H1 (cell line): ENCODE results near the gene PSMD6. TPM values are rescaled to one million over a fixed set of nuclear protein-coding genes. Genes with fewer than 3 reads are reported as not detected.

Experiments used
- CTCF ChIA-PET: fragments of 300-600 bp; sonication (Branson Sonifier 250); formaldehyde crosslinking; loops from one replicate; lab custom pipeline; 2021; ENCODE audit not compliant: partially characterized antibody; lab: Charles Lee
- POLR2A ChIA-PET: fragments of 300-600 bp; sonication (Branson Sonifier 250); formaldehyde crosslinking; loops from one replicate; lab custom pipeline; 2021; ENCODE audit warnings: inconsistent platforms; ENCODE audit not compliant: partially characterized antibody; lab: Charles Lee
- DNase-seq, 2 experiments: peaks; one replicate each; pipeline versions ENCODE4 v3.0.0 to v3.0.0-alpha.2; 2010 to 2022; ENCODE audit warnings: low spot score in 2 of 2, low read depth in 1 of 2, mixed read lengths in 1 of 2
- FAIRE-seq: peaks from 2 replicates; lab custom pipeline; 2011; peaks lifted over from hg19 to GRCh38; lab: Jason Lieb, UNC
- H2AFZ ChIP-seq: 2 replicates; pipeline ENCODE4 v1.8.1; 2012; ENCODE audit warnings: low read length, inconsistent platforms
- H2AK5ac ChIP-seq: 2 replicates; pipeline ENCODE4 v1.6.1; 2013; ENCODE audit warnings: low read depth, low read length
- H2BK120ac ChIP-seq: replicated peaks from 2 replicates; pipeline ENCODE3; 2013; ENCODE audit warnings: low read depth, low read length, inconsistent platforms
- H2BK12ac ChIP-seq: 2 replicates; pipeline ENCODE4 v1.6.1; 2013; ENCODE audit warnings: low read depth, low read length
- H2BK15ac ChIP-seq: 2 replicates; pipeline ENCODE4 v1.6.1; 2013; ENCODE audit warnings: low read length
- H2BK20ac ChIP-seq: 2 replicates; pipeline ENCODE4 v1.6.1; 2013; ENCODE audit warnings: low read length
- H2BK5ac ChIP-seq: 2 replicates; pipeline ENCODE4 v1.6.1; 2013; ENCODE audit warnings: low read depth, low read length
- H3K14ac ChIP-seq: 2 replicates; pipeline ENCODE4 v1.6.1; 2013; ENCODE audit warnings: inconsistent platforms; ENCODE audit not compliant: insufficient read length
- H3K18ac ChIP-seq: 2 replicates; pipeline ENCODE4 v1.6.1; 2013; ENCODE audit warnings: low read length; ENCODE audit errors: extremely low read depth
- H3K23ac ChIP-seq: 2 replicates; pipeline ENCODE4 v1.6.1; 2013; ENCODE audit warnings: inconsistent platforms; ENCODE audit not compliant: insufficient read length
- H3K23me2 ChIP-seq: 2 replicates; pipeline ENCODE4 v1.6.1; 2013; ENCODE audit warnings: low read depth, low read length
- H3K27ac ChIP-seq: 2 replicates; pipeline ENCODE4 v1.6.1; 2011; ENCODE audit warnings: low read depth, low read length, inconsistent platforms
- H3K27me3 ChIP-seq, 4 experiments: replicated peaks in 1 of 4; 1 replicate in 1 of 4; 2 replicates in 3 of 4; pipeline versions ENCODE4 v1.6.1 to v1.8.1; 2011 to 2013; ENCODE audit warnings: low read length in 3 of 4, mild to moderate bottlenecking in 3 of 4, inconsistent platforms in 2 of 4, mixed read lengths in 2 of 4, moderate library complexity in 1 of 4; ENCODE audit not compliant: control insufficient read depth in 3 of 4, insufficient read depth in 3 of 4; ENCODE audit errors: extremely low read depth in 1 of 4
- H3K36me3 ChIP-seq, 4 experiments: 2 replicates each; pipeline versions ENCODE4 v1.6.1 to v1.8.1; 2011 to 2013; ENCODE audit warnings: mild to moderate bottlenecking in 4 of 4, low read length in 3 of 4, moderate library complexity in 2 of 4, control low read depth in 1 of 4, inconsistent platforms in 1 of 4; ENCODE audit not compliant: insufficient read depth in 4 of 4, control insufficient read depth in 2 of 4
- H3K4ac ChIP-seq: replicated peaks from 2 replicates; pipeline ENCODE3; 2013; ENCODE audit warnings: low read length, low read depth, mixed read lengths, inconsistent platforms; ENCODE audit not compliant: insufficient read length
- H3K4me1 ChIP-seq, 4 experiments: replicated peaks in 1 of 4; 1 replicate in 1 of 4; 2 replicates in 3 of 4; pipeline versions ENCODE4 v1.6.1 to v1.8.1; 2011 to 2013; ENCODE audit warnings: low read length in 3 of 4, inconsistent platforms in 2 of 4, mixed read lengths in 1 of 4; ENCODE audit not compliant: insufficient read depth in 4 of 4, control insufficient read depth in 3 of 4
- H3K4me2 ChIP-seq, 2 experiments: 2 replicates each; pipeline versions ENCODE4 v1.6.1 to v1.8.1; 2011 to 2013; ENCODE audit warnings: low read depth in 2 of 2, low read length in 2 of 2, control low read depth in 1 of 2, inconsistent platforms in 1 of 2, mild to moderate bottlenecking in 1 of 2; ENCODE audit not compliant: insufficient read depth in 1 of 2
- H3K4me3 ChIP-seq, 4 experiments: fragments of 200-600, 300-600 bp in 1 of 4; sonication (generic), shearing (Covaris generic), sonication (Bioruptor Twin) in 1 of 4; 2 replicates each; pipeline versions ENCODE4 v1.5.1 to v1.8.1; 2011 to 2016; ENCODE audit warnings: low read length in 4 of 4, low read depth in 3 of 4, control low read depth in 2 of 4, inconsistent platforms in 2 of 4, mild to moderate bottlenecking in 2 of 4, mixed read lengths in 1 of 4, moderate library complexity in 1 of 4; ENCODE audit not compliant: insufficient read depth in 2 of 4; ENCODE audit errors: extremely low read depth in 1 of 4
- H3K56ac ChIP-seq: replicated peaks from 2 replicates; pipeline ENCODE3; 2013; ENCODE audit warnings: low read depth, mild to moderate bottlenecking, mixed read lengths, low read length, inconsistent platforms; ENCODE audit not compliant: insufficient read length
- H3K79me1 ChIP-seq: 2 replicates; pipeline ENCODE4 v1.6.1; 2013; ENCODE audit warnings: low read depth, low read length, control low read depth
- H3K79me2 ChIP-seq, 2 experiments: 2 replicates each; pipeline versions ENCODE4 v1.6.1 to v1.8.1; 2012 to 2013; ENCODE audit warnings: low read length in 2 of 2, mild to moderate bottlenecking in 2 of 2, inconsistent platforms in 1 of 2; ENCODE audit not compliant: insufficient read depth in 2 of 2, control insufficient read depth in 1 of 2
- H3K9ac ChIP-seq, 4 experiments: replicated peaks in 1 of 4; 1 replicate in 1 of 4; 2 replicates in 3 of 4; pipeline versions ENCODE4 v1.6.1 to v1.8.1; 2011 to 2013; ENCODE audit warnings: low read depth in 3 of 4, low read length in 3 of 4, control low read depth in 2 of 4, mild to moderate bottlenecking in 2 of 4, moderate library complexity in 2 of 4, inconsistent platforms in 1 of 4; ENCODE audit errors: extremely low read depth in 1 of 4
- H3K9me3 ChIP-seq, 2 experiments: 2 replicates each; pipeline versions ENCODE4 v1.6.1 to v1.8.1; 2012 to 2013; ENCODE audit warnings: mild to moderate bottlenecking in 2 of 2, moderate library complexity in 2 of 2, control low read depth in 1 of 2, inconsistent platforms in 1 of 2, low read depth in 1 of 2, low read length in 1 of 2, mixed read lengths in 1 of 2; ENCODE audit not compliant: insufficient read depth in 2 of 2
- H4K20me1 ChIP-seq, 2 experiments: replicated peaks in 1 of 2; 2 replicates each; pipeline versions ENCODE3 to v1.8.1; 2011 to 2013; ENCODE audit warnings: inconsistent platforms in 2 of 2, low read length in 2 of 2, mild to moderate bottlenecking in 1 of 2; ENCODE audit not compliant: insufficient read depth in 2 of 2, control insufficient read depth in 1 of 2
- H4K5ac ChIP-seq: 2 replicates; pipeline ENCODE4 v1.6.1; 2013; ENCODE audit warnings: low read length, low read depth, mixed read lengths, inconsistent platforms; ENCODE audit not compliant: insufficient read length
- H4K8ac ChIP-seq: 2 replicates; pipeline ENCODE4 v1.8.0; 2013; ENCODE audit warnings: mild to moderate bottlenecking, moderate library complexity, low read length, inconsistent platforms; ENCODE audit not compliant: insufficient read depth; ENCODE audit errors: extremely low read depth
- H4K91ac ChIP-seq: replicated peaks from 2 replicates; pipeline ENCODE3; 2013; ENCODE audit warnings: low read length, mixed read lengths, inconsistent platforms; ENCODE audit not compliant: insufficient read length
- ASH2L ChIP-seq: fragments of 200-600, 300-600 bp; sonication (generic); IDR thresholded peaks from one replicate; pipeline ENCODE4 v1.7.1; 2017; ENCODE audit warnings: low read length
- CBX5 ChIP-seq: fragments of 300-800, 300-1000 bp; sonication (generic); IDR thresholded peaks from 2 replicates; pipeline ENCODE4 v1.7.1; 2016; ENCODE audit warnings: antibody characterized with exemption, low read length, low read depth
- CEBPB ChIP-seq: IDR thresholded peaks from 2 replicates; pipeline ENCODE4 v1.6.1; 2012; ENCODE audit warnings: low read depth, low read length
- EZH2 ChIP-seq: fragments of 200-600 bp; sonication (generic); IDR thresholded peaks from 2 replicates; pipeline ENCODE4 v1.7.1; 2012; ENCODE audit warnings: low read depth, mild to moderate bottlenecking, moderate library complexity, low read length, inconsistent platforms; ENCODE audit not compliant: severe bottlenecking
- GTF2F1 ChIP-seq: IDR thresholded peaks from 2 replicates; pipeline ENCODE4 v1.6.1; 2012; ENCODE audit warnings: low read depth, low read length, improper control_type of control experiment, borderline replicate concordance
- NANOG ChIP-seq: IDR thresholded peaks from 2 replicates; pipeline ENCODE4 v1.6.1; 2011; ENCODE audit warnings: low read length, low read depth, mild to moderate bottlenecking, inconsistent platforms; ENCODE audit not compliant: insufficient read depth, poor library complexity, severe bottlenecking
- POLR2AphosphoS5 ChIP-seq: IDR thresholded peaks from 2 replicates; pipeline ENCODE4 v1.6.1; 2011; ENCODE audit warnings: low read depth, low read length
- SP1 ChIP-seq: IDR thresholded peaks from 2 replicates; pipeline ENCODE4 v1.6.1; 2011; ENCODE audit warnings: low read depth, low read length
- SP2 ChIP-seq: IDR thresholded peaks from 2 replicates; pipeline ENCODE4 v1.6.1; 2012; ENCODE audit warnings: mild to moderate bottlenecking, low read length, inconsistent platforms
- TBP ChIP-seq: IDR thresholded peaks from 2 replicates; pipeline ENCODE4 v1.6.1; 2011; ENCODE audit warnings: low read depth, low read length, improper control_type of control experiment
- USF2 ChIP-seq: IDR thresholded peaks from 2 replicates; pipeline ENCODE4 v1.6.1; 2011; ENCODE audit warnings: low read length, improper control_type of control experiment
- WGBS, 2 experiments: shearing (Covaris generic) in 1 of 2; methylation state at CpG; one replicate each; pipeline versions ENCODE4 v1.1.6 to v1.1.7; 2013 to 2015; ENCODE audit warnings: low lambda C conversion rate in 2 of 2, mixed read lengths in 2 of 2, inconsistent platforms in 1 of 2, low coverage in 1 of 2, missing lambda C conversion rate in 1 of 2; ENCODE audit not compliant: insufficient replicate concordance in 2 of 2, insufficient coverage in 1 of 2, insufficient read length in 1 of 2; ENCODE audit errors: extremely low coverage in 1 of 2, missing lambda C conversion rate in 1 of 2; 5-methylcytosine and 5-hydroxymethylcytosine counted together
- polyA plus RNA-seq, 7 experiments: library from polyadenylated mRNA; depleted of rRNA in 3 of 7; stranded (reverse) in 5 of 7; unstranded in 2 of 7; fragments of >200 nt in 5 of 7; fragments of 200-250 nt in 2 of 7; gene quantifications; 1 replicate in 5 of 7; 2 replicates in 1 of 7; 4 replicates in 1 of 7; pipeline versions ENCODE4 v1.2.1 to v1.2.3, GENCODE V29; 2011 to 2013; ENCODE audit warnings: missing spikeins in 2 of 7, mixed read lengths in 2 of 7
- total RNA-seq: library from RNA; stranded (reverse); fragmentation: NEBNext Ultra II Directional; extraction: Animal tissue kit (Norgen Biotek cat#: 25700); gene quantifications from 2 replicates; pipeline ENCODE4 v1.2.1, GENCODE V29; 2021

The PSMD6 gene
- total and polyA plus RNA-seq, 2 of the 8 experiments (the other 6 are each of a cell fraction or from before 2014, with no cell fraction given) = 43.7 to 104 TPM

DNA sequence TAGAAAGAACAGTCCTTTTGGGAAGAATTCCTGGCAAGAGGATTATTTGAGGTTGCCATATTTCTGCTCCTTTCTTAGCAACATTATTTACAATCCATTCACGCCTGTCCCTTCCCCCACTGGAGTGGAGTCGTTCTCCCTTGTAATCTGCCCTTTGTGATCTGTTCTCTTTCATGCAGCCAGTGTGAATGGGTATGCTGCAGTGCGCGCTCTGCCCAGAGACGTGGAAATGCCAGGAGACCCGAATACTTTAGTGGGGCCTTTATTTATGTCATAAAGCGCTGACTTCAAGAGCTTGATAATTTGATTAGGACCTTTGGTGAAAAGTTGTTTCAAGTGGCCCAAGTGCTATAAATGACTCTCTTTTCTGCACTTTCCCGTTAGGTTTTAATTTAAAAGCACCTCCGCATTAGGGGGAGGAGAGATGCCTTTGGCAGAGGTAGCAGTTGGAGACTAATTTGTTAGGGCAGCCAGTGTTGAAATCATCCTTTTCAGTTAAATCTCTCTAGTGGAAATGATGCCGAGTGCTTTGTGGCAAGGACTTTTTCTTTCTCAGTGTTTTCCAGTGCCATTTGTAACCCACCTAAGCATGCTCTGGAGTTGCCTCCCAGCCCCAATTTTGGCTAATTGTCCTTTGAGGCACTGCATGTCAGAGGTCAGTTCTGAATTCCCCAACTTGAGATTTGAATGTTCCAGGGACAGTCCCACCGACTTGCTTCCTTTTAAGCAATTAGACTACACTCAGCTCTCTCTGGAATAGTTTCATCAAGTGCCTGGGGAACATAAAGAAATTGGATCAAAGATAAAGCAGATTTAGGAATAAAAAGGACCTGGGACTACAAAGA lies 52.4 kb downstream of the PSMD6 start:
- H2BK15ac ChIP-seq = no peak overlapping the region
- H4K91ac ChIP-seq = no peak overlapping the region
- peaks cover 7 to 37% (median 25%) of the 10 kb centered on the region in 4 experiments for H3K4me1 ChIP-seq
- H3K56ac ChIP-seq = no peak overlapping the region
- H3K36me3 ChIP-seq = no peaks in the 10 kb centered on the region
- H3K9ac ChIP-seq = no peak overlapping the region; a peak in 1 of 7 replicates
- no peak overlapping the region for H3K18ac ChIP-seq
- no peaks in the 10 kb centered on the region for H3K27me3 ChIP-seq
- no peak overlapping the region for H3K14ac ChIP-seq
- no peaks in the 10 kb centered on the region for H3K23me2 ChIP-seq
- peak overlapping the region; percentile 42 to 44 for H3K4me2 ChIP-seq
- H2BK5ac ChIP-seq = no peak overlapping the region
- peak overlapping the region in 2 of 4 experiments; percentile 11 to 34; a peak in 4 of 8 replicates for H3K4me3 ChIP-seq
- H3K23ac ChIP-seq = no peak overlapping the region
- H3K27ac ChIP-seq = peak overlapping the region; percentile 39
- no peak overlapping the region for H2AFZ ChIP-seq
- POLR2A ChIA-PET = interaction anchor here (0.7 kb wide), 1 partner anchor 40 kb away, joined by 3 read pairs; no protein-coding TSS in a partner anchor
- DNase-seq (no peak), FAIRE-seq (no peak)
- no peak overlapping the region for H2BK120ac ChIP-seq
- no peak overlapping the region for H2BK20ac ChIP-seq
- H4K8ac ChIP-seq = no peak overlapping the region
- WGBS, 2 experiments = 27% methylated on average over 11 of the region's 11 CpGs; no CpG with 5 or more reads in 1 of the 2 experiments
- H3K79me2 ChIP-seq = peaks cover 0 to 10% of the 10 kb centered on the region in 2 experiments; a peak in 2 of 4 replicates
- H2BK12ac ChIP-seq = no peak overlapping the region
- CTCF ChIA-PET = interaction anchor here (0.6 to 4.5 kb wide), 5 partner anchors 8 to 27 kb away, joined by 3 to 29 read pairs (median 8); no protein-coding TSS in a partner anchor
- peaks cover 0 to 4% of the 10 kb centered on the region in 2 experiments for H4K20me1 ChIP-seq
- peaks cover 2% of the 10 kb centered on the region; the same call in 1 of the 2 replicates for H3K79me1 ChIP-seq
- H2AK5ac ChIP-seq = no peak overlapping the region
- no peak overlapping the region for H3K4ac ChIP-seq
- no peaks in the 10 kb centered on the region for H3K9me3 ChIP-seq
- H4K5ac ChIP-seq = no peak overlapping the region
- 0 out of 2 replicates have a peak, but pooled peaks have one; percentile 6 for TF ChIP-seq SP1
- no peak for TF ChIP-seq USF2
- no peak for TF ChIP-seq TBP
- no peak for TF ChIP-seq POLR2AphosphoS5
- TF ChIP-seq SP2 = no peak
- no peak for TF ChIP-seq CEBPB
- no peak for TF ChIP-seq EZH2
- TF ChIP-seq NANOG = peak; percentile 27
- peak; percentile 54 for TF ChIP-seq ASH2L
- TF ChIP-seq GTF2F1 = no peak
- no peak for TF ChIP-seq CBX5
